HG02973 (cell line): ENCODE data around the gene CLN5.
"Not testable (repeated sequence)": the region's sequence is repeated elsewhere in the genome, so short reads cannot be mapped to it uniquely, and the experiment has no call there.

Experiments used
- ATAC-seq: cut with Tn5 transposase; IDR thresholded peaks from one replicate; pipeline ENCODE4 v1.9.1; 2021; ENCODE audit warnings: moderate library complexity; ENCODE audit not compliant: unreplicated experiment

The CLN5 gene

GRCh38 chr13:76975863-76976262, 16.0 kb upstream of the CLN5 start:
- ATAC-seq = no peak

DNA sequence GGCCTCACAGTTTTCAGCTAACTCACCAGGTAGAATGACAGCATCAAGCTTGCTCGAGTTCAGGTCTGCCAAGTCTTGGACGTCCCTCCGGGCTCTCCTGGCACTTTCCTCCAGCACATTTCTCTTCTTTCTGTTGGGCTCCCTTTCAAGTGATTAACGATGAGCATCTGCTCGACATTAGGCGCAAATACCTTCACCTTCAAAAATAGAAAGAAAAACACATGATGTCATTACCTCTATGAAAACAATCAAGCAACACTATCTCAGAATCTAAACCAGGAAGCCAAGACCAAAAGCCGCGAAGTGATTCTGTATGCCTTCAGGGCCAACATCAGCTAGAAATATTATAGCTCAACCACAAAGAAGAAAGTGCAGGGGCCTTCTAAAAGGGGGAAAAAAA, 15.4 kb upstream of the CLN5 start:
- ATAC-seq = no peak

GRCh38 chr13:76976929-76977328, 15.0 kb upstream of the CLN5 start:
- no peak for ATAC-seq

DNA sequence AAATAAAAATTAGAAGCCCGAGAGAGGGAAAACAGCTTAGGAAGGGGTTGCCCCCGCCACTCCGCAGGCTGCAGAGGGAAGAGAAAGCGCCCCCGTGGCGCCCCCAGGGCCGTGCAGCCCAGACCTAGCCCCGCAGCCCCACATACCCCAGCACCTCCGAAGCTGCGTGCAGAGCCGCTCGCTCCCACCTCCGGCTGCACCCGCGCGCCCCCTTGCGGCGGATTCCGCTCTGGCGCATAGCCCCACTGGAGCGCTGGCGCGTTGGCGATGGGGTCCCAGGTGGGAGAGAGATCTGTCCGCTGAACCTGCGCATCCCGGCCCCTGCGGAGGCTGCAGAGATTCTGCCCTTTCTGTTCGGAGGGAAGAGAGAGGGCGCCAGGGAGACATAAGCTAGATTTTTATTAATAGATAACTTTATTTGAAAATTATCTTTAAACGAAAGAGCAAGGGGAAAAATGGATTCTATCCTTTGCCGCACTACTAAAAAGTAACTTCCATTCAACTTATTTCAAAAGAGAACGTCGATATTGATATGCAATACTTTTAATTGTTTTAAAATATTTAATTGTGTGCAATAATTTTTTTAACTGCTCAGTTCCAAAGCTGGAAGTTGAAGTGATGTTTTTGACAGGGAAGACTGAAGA, 11.7 kb upstream of the CLN5 start:
- ATAC-seq = peak; percentile 98

GRCh38 chr13:76982061-76982460, 9.8 kb upstream of the CLN5 start:
- ATAC-seq = no peak

GRCh38 chr13:76983676-76984075, 8.2 kb upstream of the CLN5 start:
- no peak for ATAC-seq

DNA sequence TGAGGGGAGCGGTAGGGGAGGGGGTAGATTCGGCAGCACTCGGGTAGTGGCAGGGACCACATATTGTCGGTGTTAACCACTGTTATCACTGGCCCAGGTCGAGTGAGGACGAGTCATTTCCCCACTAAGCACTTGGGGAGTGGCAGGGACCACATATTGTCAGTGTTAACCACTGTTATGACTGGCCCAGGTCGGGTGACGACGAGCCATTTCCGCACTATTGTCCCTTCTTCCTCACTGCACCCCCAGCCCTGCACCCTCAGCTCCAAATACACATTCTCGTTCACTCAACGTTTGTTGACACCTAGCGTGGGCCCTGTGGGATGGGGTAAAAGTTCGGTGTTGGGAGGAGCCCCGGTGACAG, 467 bp upstream of the CLN5 start:
- ATAC-seq = peak; percentile 74

DNA sequence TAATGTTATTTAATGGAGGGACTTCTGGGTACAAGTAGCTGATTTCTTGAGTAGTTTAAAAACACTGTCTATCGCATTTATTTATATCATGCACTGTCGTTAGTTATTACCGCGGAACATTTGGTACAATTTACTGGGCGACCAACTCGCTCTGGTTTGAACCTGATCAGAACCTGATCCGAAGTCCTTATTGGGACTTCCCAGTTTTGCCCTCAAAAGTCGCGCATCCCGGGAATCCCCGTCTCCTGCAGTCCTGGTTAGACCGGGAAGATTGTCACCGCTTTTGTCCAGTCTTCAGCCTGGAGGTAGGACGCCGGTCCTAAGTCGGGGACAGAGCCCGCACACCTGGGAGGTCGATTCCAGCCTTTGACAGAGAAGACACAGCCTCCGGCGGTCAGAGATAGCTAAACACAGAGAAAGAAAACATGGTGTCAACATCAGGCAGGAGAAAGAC, 694 bp downstream of the CLN5 start:
- no peak for ATAC-seq

- ATAC-seq = no peak
Observed at GRCh38 chr13:76993021-76993420, 1.1 kb downstream of the CLN5 start.

- no peak for ATAC-seq
Observed at GRCh38 chr13:76993473-76993872, 1.6 kb downstream of the CLN5 start.

- ATAC-seq = no peak
Observed at GRCh38 chr13:76994281-76994680, 2.4 kb downstream of the CLN5 start.

DNA sequence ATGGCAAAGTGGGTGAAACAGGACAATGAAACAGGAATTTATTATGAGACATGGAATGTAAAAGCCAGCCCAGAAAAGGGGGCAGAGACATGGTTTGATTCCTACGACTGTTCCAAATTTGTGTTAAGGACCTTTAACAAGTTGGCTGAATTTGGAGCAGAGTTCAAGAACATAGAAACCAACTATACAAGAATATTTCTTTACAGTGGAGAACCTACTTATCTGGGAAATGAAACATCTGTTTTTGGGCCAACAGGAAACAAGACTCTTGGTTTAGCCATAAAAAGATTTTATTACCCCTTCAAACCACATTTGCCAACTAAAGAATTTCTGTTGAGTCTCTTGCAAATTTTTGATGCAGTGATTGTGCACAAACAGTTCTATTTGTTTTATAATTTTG, 8.6 kb downstream of the CLN5 start:
- ATAC-seq = no peak

- ATAC-seq = no peak
Observed at GRCh38 chr13:77001540-77001939, 9.7 kb downstream of the CLN5 start.

DNA sequence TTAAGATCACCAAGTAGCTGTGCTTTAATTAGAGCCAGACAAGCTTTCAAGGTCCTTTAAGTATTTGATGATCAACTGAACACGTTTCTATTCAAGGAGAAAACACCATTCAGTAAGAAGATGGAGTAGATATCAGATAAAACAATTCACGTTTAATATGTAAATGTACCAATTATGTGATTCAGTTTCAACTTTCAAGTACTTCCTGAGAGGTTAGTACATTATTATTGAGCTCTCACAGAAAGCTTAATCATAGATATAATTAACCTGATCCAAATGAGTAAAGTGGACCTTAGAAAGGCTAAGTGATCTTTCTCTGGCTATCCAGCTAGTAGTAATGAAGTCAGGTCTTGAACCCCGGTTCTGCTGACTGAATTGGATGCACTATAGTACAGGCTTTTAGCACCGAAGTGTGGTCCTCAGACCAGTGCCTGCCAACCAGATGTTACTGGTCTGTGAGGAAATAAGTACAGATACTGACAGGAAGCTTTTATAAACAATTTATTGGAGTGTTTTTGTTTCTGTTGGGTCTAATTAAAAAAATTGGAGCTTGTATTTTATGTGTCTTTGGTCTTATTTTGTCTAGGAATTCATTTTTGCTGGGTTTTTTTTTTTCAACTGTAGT, 10.2 kb downstream of the CLN5 start:
- no peak for ATAC-seq

- no peak for ATAC-seq
Observed at GRCh38 chr13:77002590-77003190, 10.8 kb downstream of the CLN5 start.

- not testable (repeated sequence) for ATAC-seq
Observed at GRCh38 chr13:77008337-77008736, 16.5 kb downstream of the CLN5 start.

GRCh38 chr13:77009011-77009410, 17.1 kb downstream of the CLN5 start:
- no peak for ATAC-seq

- ATAC-seq = not testable (repeated sequence)
Observed at GRCh38 chr13:77009719-77010118, 17.8 kb downstream of the CLN5 start.

DNA sequence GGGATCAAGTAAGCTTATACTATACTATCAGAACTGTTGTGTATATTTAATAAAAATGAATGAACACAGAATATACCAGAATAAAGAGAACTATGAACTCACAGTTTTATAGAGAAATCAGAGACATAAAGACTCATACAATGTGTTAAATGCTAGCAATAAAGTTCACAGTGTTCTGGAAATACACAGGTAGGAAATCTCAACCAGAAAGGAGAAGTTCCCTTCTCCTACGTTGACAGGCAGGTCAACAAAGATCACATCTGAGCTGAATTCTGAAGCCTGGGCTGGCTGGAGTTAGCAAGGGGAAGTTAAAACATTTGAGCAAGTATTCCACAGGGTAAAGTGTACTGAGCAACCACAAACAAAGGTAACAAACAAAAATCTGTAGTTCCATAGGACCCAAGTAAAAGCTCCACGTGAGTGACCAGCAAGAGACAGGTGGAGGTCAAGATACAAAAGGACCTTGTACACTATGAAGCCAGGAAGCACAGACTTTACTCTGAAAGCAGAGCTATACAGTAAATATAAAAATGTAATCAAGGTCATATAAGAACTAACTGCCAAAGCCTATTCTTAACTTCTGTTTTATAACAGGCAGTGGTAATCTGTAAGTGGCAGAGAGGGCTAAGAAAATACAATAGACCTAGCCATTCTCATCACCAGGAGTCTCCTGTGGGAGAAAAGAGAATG, 22.1 kb downstream of the CLN5 start:
- no peak for ATAC-seq

DNA sequence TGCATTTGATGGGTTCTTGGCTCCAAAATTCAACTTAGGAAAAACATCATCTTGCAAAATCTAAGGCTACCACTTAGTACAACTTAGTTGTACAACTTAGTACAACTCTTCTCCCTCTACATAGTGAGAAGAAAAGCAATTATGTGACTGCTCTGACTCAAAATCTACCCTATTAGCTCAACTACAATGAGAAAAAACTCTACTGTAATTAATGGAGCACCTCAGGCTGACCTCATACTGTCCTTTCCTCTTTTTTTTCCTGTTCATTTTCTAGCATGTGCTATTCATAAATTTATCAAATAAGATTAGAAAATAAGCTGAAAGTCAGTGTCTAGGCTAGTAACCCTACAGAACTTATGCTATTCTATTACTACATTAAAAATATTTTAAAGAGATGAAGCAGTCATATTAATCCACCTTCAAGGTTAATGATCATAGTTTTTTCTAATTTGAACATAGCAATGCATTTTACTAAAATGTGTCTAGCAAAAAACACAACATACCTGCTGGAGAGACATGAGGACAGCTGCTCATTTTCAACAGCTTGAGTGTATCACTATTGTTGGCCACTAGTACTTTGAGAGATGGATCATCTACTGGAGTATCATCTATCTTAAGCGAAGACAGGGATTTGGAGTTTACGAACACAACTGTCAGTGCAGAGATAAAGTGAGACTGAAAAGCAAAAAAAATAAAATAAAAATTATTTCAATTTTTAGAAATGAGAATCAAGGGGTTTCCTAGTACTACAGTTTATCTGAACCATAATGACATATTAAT, 23.2 kb downstream of the CLN5 start:
- no peak for ATAC-seq

DNA sequence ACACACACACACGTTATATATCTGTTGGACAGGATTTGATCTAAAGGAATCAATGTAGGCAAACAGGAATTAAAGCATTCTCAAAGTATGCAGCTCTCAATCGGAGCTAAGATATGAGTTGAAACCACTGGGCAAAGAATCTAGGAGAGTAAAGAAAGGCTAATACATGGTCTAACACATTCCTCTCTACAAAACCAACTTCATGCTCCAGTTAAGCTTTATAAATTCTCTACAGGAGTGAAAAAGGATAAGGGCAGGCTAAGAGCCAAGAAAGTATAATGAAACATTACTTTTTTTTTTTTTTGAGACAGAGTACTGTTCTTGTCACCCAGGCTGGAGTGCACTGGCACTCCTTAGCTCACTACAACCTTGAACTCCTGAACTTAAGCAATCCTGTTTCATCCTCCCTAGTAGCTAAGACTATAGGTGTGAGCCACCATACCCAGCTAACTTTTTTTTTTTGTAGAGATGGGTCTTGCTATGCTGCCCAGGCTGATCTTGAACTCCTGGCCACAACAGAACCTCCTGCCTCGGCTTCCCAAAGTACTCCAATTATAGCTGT, 24.5 kb downstream of the CLN5 start:
- ATAC-seq = no peak
